ENCODE data around the gene TTC12. TPM values are rescaled to one million over a fixed set of nuclear protein-coding genes. Genes with fewer than 3 reads are reported as not detected.
A peak's percentile ranks its signal among the peaks of the same experiment; 100 is the strongest.

Gene TTC12
- total and polyA plus RNA-seq, 12 donors, result 5.6 to 26.9 (median 16.5) TPM

GRCh38 chr11:113369411-113369810 lies 55.0 kb downstream of the TTC12 start:
- peaks cover 0 to 10% of the 10 kb centered on the region in 2 donors for H3K4me1 ChIP-seq (replicated peaks in 1 of 2)
- intact Hi-C loops (cut with DNase I), result no loop called here
- H3K27me3 ChIP-seq, result no peaks in the 10 kb centered on the region
- H3K9me3 ChIP-seq (replicated peaks in 1 of 3), result no peaks in the 10 kb centered on the region
- H3K36me3 ChIP-seq (replicated peaks in 1 of 2), result peaks cover 0 to 22% of the 10 kb centered on the region in 2 donors
- 82 to 93% (median 86%) methylated on average over 3 of the region's 3 CpGs for WGBS, 4 donors
- TF ChIP-seq POLR2A (IDR thresholded peaks at IDR 0.05), result no peak
- TF ChIP-seq CTCF (IDR thresholded peaks at IDR 0.05), result no peak
- no peak for DNase-seq
- no peak overlapping the region for H3K27ac ChIP-seq
- H3K4me3 ChIP-seq, result no peak overlapping the region

GRCh38 chr11:113370634-113371033 lies 56.3 kb downstream of the TTC12 start:
- peak in 4 of 7 donors; percentile 43 to 65 (median 47) for DNase-seq
- Histone ChIP-seq H3K36me3 (replicated peaks in 1 of 2) (peaks cover 0 to 13% of the 10 kb centered on the region in 2 donors), H3K9me3 (replicated peaks in 1 of 3) (no peaks in the 10 kb centered on the region), H3K27ac (peak overlapping the region in 1 of 5 donors; percentile 5), H3K27me3 (no peaks in the 10 kb centered on the region), H3K4me3 (no peak overlapping the region), H3K4me1 (replicated peaks in 1 of 2) (peaks cover 0 to 10% of the 10 kb centered on the region in 2 donors)
- WGBS, 4 donors, result 63 to 79% (median 73%) methylated on average over 5 of the region's 5 CpGs
- TF ChIP-seq CTCF (IDR thresholded peaks at IDR 0.05) (no peak), POLR2A (IDR thresholded peaks at IDR 0.05) (no peak)
- intact Hi-C loops (cut with DNase I), result no loop called here

- 84 to 89% (median 88%) methylated on average over 4 of the region's 4 CpGs for WGBS, 4 donors
- Histone ChIP-seq H3K36me3 (replicated peaks in 1 of 2) (peaks cover 0 to 8% of the 10 kb centered on the region in 2 donors), H3K27ac (no peak overlapping the region), H3K4me1 (replicated peaks in 1 of 2) (peaks cover 0 to 10% of the 10 kb centered on the region in 2 donors), H3K4me3 (no peak overlapping the region), H3K27me3 (no peaks in the 10 kb centered on the region), H3K9me3 (replicated peaks in 1 of 3) (no peaks in the 10 kb centered on the region)
- no peak for DNase-seq
- no peak for TF ChIP-seq POLR2A (IDR thresholded peaks at IDR 0.05)
- no peak for TF ChIP-seq CTCF (IDR thresholded peaks at IDR 0.05)
- intact Hi-C loops (cut with DNase I), result no loop called here
Observed at GRCh38 chr11:113372309-113372708, 57.9 kb downstream of the TTC12 start.

- Histone ChIP-seq H3K4me1 (replicated peaks in 1 of 2) (peaks cover 0 to 10% of the 10 kb centered on the region in 2 donors), H3K4me3 (no peak overlapping the region), H3K9me3 (replicated peaks in 1 of 3) (no peaks in the 10 kb centered on the region), H3K27me3 (no peaks in the 10 kb centered on the region), H3K36me3 (replicated peaks in 1 of 2) (peaks cover 0 to 2% of the 10 kb centered on the region in 2 donors), H3K27ac (peak overlapping the region in 3 of 5 donors; percentile 45 to 79 (median 76))
- TF ChIP-seq CTCF (IDR thresholded peaks at IDR 0.05) (no peak), POLR2A (IDR thresholded peaks at IDR 0.05) (no peak)
- intact Hi-C loops (cut with DNase I), result no loop called here
- DNase-seq, result peak in 6 of 7 donors; percentile 27 to 72 (median 60)
- WGBS, 4 donors, result 47 to 60% (median 49%) methylated on average over 3 of the region's 3 CpGs
Observed at GRCh38 chr11:113373306-113373705, 58.9 kb downstream of the TTC12 start.

All from adrenal gland (tissue), 12 donors.